Activated CD8-positive, alpha-beta memory T cell treated with anti-CD3 and anti-CD28 coated beads for 1 hour (primary cell): ENCODE results near the gene MEP1B.
A peak's percentile ranks its signal among the peaks of the same experiment; 100 is the strongest.
"Not testable (repeated sequence)": the region's sequence is repeated elsewhere in the genome, so short reads cannot be mapped to it uniquely, and the experiment has no call there.

ENCODE experiments used
- DNase-seq, 2 donors: peaks; one replicate each; pipeline ENCODE4 v3.0.0-alpha.2; 2020; ENCODE audit warnings: low read depth in 1 of 2; ENCODE audit errors: extremely low read depth in 1 of 2

MEP1B gene

GRCh38 chr18:32189790-32190189, at the start of gene MEP1B:
TSS of gene MEP1B (plus strand) at chr18:32190039. CDS start at chr18:32190071, 32 bp downstream.
- DNase-seq = no peak

- no peak for DNase-seq
These were observed 41.5 kb upstream of the MEP1B start for GRCh38 chr18:32148185-32148870.

GRCh38 chr18:32152705-32153448, 37.0 kb upstream of the MEP1B start:
- DNase-seq = no peak

GRCh38 chr18:32156855-32157254, 33.0 kb upstream of the MEP1B start:
- no peak for DNase-seq

GRCh38 chr18:32157580-32157979, 32.3 kb upstream of the MEP1B start:
- DNase-seq = no peak

GRCh38 chr18:32158108-32158624, 31.7 kb upstream of the MEP1B start:
- DNase-seq = peak; percentile 27 to 46

- not testable (repeated sequence) for DNase-seq
These were observed 31.2 kb upstream of the MEP1B start for GRCh38 chr18:32158631-32159030.

- no peak for DNase-seq
These were observed 29.3 kb upstream of the MEP1B start for GRCh38 chr18:32160547-32160946.

GRCh38 chr18:32167980-32168730, 21.7 kb upstream of the MEP1B start:
- no peak for DNase-seq

GRCh38 chr18:32173654-32174053, 16.2 kb upstream of the MEP1B start:
- DNase-seq = no peak

GRCh38 chr18:32174719-32175118, 15.1 kb upstream of the MEP1B start:
- DNase-seq = no peak

GRCh38 chr18:32175265-32175664, 14.6 kb upstream of the MEP1B start:
- no peak for DNase-seq

GRCh38 chr18:32176745-32177144, 13.1 kb upstream of the MEP1B start:
- DNase-seq = not testable (repeated sequence)

- DNase-seq = no peak
These were observed 12.3 kb upstream of the MEP1B start for GRCh38 chr18:32177530-32177929.

- no peak for DNase-seq
These were observed 6.3 kb upstream of the MEP1B start for GRCh38 chr18:32183503-32183902.

- DNase-seq = no peak
These were observed 370 bp downstream of the MEP1B start for GRCh38 chr18:32190209-32190608.

GRCh38 chr18:32195881-32196815, 6.3 kb downstream of the MEP1B start:
- no peak for DNase-seq

- no peak for DNase-seq
These were observed 10.9 kb downstream of the MEP1B start for GRCh38 chr18:32200766-32201165.

GRCh38 chr18:32201948-32202672, 12.3 kb downstream of the MEP1B start:
- no peak for DNase-seq

- no peak for DNase-seq
These were observed 18.2 kb downstream of the MEP1B start for GRCh38 chr18:32208023-32208422.
